ENCODE results near the gene FGF4.

Gene FGF4

GRCh38 chr11:69760319-69760718 is 14.8 kb downstream of the FGF4 start:
- H3K27ac ChIP-seq (ENCODE audit: extremely low read depth, low read depth, low read length) = no peak overlapping the region
- CTCF ChIA-PET = interaction anchor here (0.6 kb wide), 2 partner anchors 33 to 38 kb away, joined by 3 to 4 read pairs; no protein-coding TSS in a partner anchor
- POLR2A ChIA-PET = no interaction called here
- H3K4me1 ChIP-seq (ENCODE audit: control insufficient read depth, insufficient read depth, low read length) = no peaks in the 10 kb centered on the region
- no peaks in the 10 kb centered on the region for H3K36me3 ChIP-seq (ENCODE audit: control insufficient read depth in 2 of 2, insufficient read depth in 1 of 2, low read length in 2 of 2)
- no peak for TF ChIP-seq ZSCAN16 (tag by site-specific recombination; IDR thresholded peaks at IDR 0.05)
- TF ChIP-seq ZNF624 (tag by site-specific recombination; IDR thresholded peaks at IDR 0.05) = no peak
- TF ChIP-seq EGR2 (tag by site-specific recombination; IDR thresholded peaks at IDR 0.05; ENCODE audit: low read depth) = no peak
- TF ChIP-seq ZNF626 (tag by site-specific recombination; IDR thresholded peaks at IDR 0.05) = no peak
- no peak for TF ChIP-seq ZBTB49 (tag by site-specific recombination; IDR thresholded peaks at IDR 0.05; ENCODE audit: low read depth)
- no peak for TF ChIP-seq ZNF580 (tag by site-specific recombination; IDR thresholded peaks at IDR 0.05)
- TF ChIP-seq ZNF843 (tag by site-specific recombination; IDR thresholded peaks at IDR 0.05) = no peak
- TF ChIP-seq YY2 (tag by site-specific recombination; IDR thresholded peaks at IDR 0.05) = no peak
- TF ChIP-seq ZNF792 (tag by site-specific recombination; IDR thresholded peaks at IDR 0.05) = no peak
- no peaks in the 10 kb centered on the region for H3K9me3 ChIP-seq (ENCODE audit: control insufficient read depth, insufficient read depth, low read depth, low read length)
- H3K4me3 ChIP-seq (ENCODE audit: low read depth, low read length) = no peak overlapping the region

DNA sequence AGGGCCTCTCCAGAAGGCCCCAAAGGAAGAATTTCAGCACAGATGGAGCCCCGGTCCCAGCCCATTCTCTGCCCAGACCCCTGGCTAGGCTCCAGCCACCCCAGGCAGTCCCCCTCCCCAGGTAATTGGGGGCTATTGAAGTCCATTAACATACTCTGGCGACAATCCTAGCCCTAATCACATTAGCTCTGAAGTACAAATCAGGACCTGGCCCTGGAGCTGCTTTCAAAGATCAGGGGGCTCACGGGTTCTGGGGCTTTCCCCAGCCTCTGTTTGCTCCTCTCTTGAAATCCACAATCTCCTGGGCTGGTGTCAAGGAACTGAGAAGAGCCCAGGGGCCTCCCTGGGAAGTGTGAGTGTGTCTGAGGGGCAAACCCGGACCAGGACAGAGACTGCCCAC is 22.3 kb downstream of the FGF4 start:
- ChIA-PET POLR2A (no interaction called here), CTCF (no interaction called here)
- Histone ChIP-seq H3K27ac (ENCODE audit: extremely low read depth, low read depth, low read length) (no peak overlapping the region), H3K4me1 (ENCODE audit: control insufficient read depth, insufficient read depth, low read length) (no peaks in the 10 kb centered on the region), H3K4me3 (ENCODE audit: low read depth, low read length) (no peak overlapping the region), H3K36me3 (ENCODE audit: control insufficient read depth in 2 of 2, insufficient read depth in 1 of 2, low read length in 2 of 2) (no peaks in the 10 kb centered on the region), H3K9me3 (ENCODE audit: control insufficient read depth, insufficient read depth, low read depth, low read length) (no peaks in the 10 kb centered on the region)
- TF ChIP-seq ZNF596 (tag by site-specific recombination; IDR thresholded peaks at IDR 0.05) (no peak), ZBTB49 (tag by site-specific recombination; IDR thresholded peaks at IDR 0.05; ENCODE audit: low read depth) (no peak), ZNF140 (tag by site-specific recombination; IDR thresholded peaks at IDR 0.05) (no peak), ZNF664 (tag by site-specific recombination; IDR thresholded peaks at IDR 0.05) (no peak), HOXA7 (CRISPR knock-in tag; IDR thresholded peaks at IDR 0.05; ENCODE audit: borderline replicate concordance) (no peak), KLF9 (tag by site-specific recombination; IDR thresholded peaks at IDR 0.05; ENCODE audit: low read depth) (no peak)
- TF ChIP-seq, protein P1, sequence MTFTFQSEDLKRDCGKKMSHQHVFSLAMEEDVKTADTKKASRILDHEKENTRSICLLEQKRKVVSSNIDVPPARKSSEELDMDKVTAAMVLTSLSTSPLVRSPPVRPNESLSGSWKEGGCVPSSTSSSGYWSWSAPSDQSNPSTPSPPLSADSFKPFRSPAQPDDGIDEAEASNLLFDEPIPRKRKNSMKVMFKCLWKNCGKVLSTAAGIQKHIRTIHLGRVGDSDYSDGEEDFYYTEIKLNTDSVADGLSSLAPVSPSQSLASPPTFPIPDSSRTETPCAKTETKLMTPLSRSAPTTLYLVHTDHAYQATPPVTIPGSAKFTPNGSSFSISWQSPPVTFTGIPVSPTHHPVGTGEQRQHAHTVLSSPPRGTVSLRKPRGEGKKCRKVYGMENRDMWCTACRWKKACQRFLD (tag by site-specific recombination; IDR thresholded peaks at IDR 0.05) = no peak
- TF ChIP-seq, protein P2, sequence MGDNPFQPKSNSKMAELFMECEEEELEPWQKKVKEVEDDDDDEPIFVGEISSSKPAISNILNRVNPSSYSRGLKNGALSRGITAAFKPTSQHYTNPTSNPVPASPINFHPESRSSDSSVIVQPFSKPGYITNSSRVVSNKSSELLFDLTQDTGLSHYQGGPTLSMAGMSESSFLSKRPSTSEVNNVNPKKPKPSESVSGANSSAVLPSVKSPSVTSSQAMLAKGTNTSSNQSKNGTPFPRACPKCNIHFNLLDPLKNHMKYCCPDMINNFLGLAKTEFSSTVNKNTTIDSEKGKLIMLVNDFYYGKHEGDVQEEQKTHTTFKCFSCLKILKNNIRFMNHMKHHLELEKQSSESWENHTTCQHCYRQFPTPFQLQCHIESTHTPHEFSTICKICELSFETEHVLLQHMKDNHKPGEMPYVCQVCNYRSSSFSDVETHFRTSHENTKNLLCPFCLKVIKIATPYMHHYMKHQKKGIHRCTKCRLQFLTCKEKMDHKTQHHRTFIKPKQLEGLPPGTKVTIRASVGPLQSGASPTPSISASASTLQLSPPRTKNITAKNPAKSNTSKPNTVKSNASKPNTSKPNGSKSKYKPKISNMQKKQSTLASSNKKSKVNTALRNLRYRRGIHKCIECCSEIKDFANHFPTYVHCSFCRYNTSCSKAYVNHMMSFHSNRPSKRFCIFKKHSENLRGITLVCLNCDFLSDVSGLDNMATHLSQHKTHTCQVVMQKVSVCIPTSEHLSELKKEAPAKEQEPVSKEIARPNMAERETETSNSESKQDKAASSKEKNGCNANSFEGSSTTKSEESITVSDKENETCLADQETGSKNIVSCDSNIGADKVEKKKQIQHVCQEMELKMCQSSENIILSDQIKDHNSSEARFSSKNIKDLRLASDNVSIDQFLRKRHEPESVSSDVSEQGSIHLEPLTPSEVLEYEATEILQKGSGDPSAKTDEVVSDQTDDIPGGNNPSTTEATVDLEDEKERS (tag by site-specific recombination; IDR thresholded peaks at IDR 0.05) = no peak
- TF ChIP-seq, protein P3, sequence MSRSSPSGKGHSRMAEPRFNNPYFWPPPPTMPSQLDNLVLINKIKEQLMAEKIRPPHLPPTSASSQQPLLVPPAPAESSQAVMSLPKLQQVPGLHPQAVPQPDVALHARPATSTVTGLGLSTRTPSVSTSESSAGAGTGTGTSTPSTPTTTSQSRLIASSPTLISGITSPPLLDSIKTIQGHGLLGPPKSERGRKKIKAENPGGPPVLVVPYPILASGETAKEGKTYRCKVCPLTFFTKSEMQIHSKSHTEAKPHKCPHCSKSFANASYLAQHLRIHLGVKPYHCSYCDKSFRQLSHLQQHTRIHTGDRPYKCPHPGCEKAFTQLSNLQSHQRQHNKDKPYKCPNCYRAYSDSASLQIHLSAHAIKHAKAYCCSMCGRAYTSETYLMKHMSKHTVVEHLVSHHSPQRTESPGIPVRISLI (tag by site-specific recombination; IDR thresholded peaks at IDR 0.05) = no peak
- TF ChIP-seq, protein P4, sequence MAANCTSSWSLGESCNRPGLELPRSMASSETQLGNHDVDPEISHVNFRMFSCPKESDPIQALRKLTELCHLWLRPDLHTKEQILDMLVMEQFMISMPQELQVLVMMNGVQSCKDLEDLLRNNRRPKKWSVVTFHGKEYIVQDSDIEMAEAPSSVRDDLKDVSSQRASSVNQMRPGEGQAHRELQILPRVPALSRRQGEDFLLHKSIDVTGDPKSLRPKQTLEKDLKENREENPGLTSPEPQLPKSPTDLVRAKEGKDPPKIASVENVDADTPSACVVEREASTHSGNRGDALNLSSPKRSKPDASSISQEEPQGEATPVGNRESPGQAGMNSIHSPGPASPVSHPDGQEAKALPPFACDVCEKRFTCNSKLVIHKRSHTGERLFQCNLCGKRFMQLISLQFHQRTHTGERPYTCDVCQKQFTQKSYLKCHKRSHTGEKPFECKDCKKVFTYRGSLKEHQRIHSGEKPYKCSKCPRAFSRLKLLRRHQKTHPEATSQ (tag by site-specific recombination; IDR thresholded peaks at IDR 0.05) = no peak
- TF ChIP-seq, protein P5, sequence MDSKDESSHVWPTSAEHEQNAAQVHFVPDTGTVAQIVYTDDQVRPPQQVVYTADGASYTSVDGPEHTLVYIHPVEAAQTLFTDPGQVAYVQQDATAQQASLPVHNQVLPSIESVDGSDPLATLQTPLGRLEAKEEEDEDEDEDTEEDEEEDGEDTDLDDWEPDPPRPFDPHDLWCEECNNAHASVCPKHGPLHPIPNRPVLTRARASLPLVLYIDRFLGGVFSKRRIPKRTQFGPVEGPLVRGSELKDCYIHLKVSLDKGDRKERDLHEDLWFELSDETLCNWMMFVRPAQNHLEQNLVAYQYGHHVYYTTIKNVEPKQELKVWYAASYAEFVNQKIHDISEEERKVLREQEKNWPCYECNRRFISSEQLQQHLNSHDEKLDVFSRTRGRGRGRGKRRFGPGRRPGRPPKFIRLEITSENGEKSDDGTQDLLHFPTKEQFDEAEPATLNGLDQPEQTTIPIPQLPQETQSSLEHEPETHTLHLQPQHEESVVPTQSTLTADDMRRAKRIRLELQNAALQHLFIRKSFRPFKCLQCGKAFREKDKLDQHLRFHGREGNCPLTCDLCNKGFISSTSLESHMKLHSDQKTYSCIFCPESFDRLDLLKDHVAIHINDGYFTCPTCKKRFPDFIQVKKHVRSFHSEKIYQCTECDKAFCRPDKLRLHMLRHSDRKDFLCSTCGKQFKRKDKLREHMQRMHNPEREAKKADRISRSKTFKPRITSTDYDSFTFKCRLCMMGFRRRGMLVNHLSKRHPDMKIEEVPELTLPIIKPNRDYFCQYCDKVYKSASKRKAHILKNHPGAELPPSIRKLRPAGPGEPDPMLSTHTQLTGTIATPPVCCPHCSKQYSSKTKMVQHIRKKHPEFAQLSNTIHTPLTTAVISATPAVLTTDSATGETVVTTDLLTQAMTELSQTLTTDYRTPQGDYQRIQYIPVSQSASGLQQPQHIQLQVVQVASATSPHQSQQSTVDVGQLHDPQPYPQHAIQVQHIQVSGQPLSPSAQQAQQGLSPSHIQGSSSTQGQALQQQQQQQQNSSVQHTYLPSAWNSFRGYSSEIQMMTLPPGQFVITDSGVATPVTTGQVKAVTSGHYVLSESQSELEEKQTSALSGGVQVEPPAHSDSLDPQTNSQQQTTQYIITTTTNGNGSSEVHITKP (tag by site-specific recombination; IDR thresholded peaks at IDR 0.05) = no peak
